NT2/D1 (cell line): ENCODE results near the gene TAF11L4.
"Not testable (repeated sequence)": the region's sequence is repeated elsewhere in the genome, so short reads cannot be mapped to it uniquely, and the experiment has no call there.

Source experiments
- DNase-seq: peaks from one replicate; pipeline ENCODE4 v3.0.0-alpha.2; 2011; ENCODE audit warnings: low read depth, low spot score
- H3K27me3 ChIP-seq: 2 replicates; pipeline ENCODE4 v1.6.0; 2011; ENCODE audit warnings: mild to moderate bottlenecking; ENCODE audit not compliant: insufficient read length, insufficient read depth
- H3K36me3 ChIP-seq: 2 replicates; pipeline ENCODE4 v1.6.1; 2011; ENCODE audit warnings: mild to moderate bottlenecking, low read length, mixed read lengths; ENCODE audit not compliant: insufficient read depth, insufficient read length
- H3K4me1 ChIP-seq: 2 replicates; pipeline ENCODE4 v1.5.1; 2011; ENCODE audit not compliant: insufficient read depth, insufficient read length
- H3K4me3 ChIP-seq: 2 replicates; pipeline ENCODE4 v1.5.1; 2011; ENCODE audit warnings: low read depth; ENCODE audit not compliant: insufficient read length
- H3K9ac ChIP-seq: 2 replicates; pipeline ENCODE4 v1.6.0; 2011; ENCODE audit warnings: low read depth; ENCODE audit not compliant: insufficient read length
- H3K9me3 ChIP-seq: 2 replicates; pipeline ENCODE4 v1.5.1; 2011; ENCODE audit warnings: mild to moderate bottlenecking, low read length; ENCODE audit not compliant: insufficient read depth
- SUZ12 ChIP-seq: IDR thresholded peaks from 2 replicates; pipeline ENCODE4 v1.6.1; 2011; ENCODE audit not compliant: insufficient read length, insufficient read depth; ENCODE audit errors: extremely low read depth
- YY1 ChIP-seq: IDR thresholded peaks from 2 replicates; pipeline ENCODE4 v1.6.1; 2011; ENCODE audit not compliant: insufficient read length, insufficient read depth
- ZNF274 ChIP-seq: IDR thresholded peaks from 2 replicates; pipeline ENCODE4 v1.6.1; 2011; ENCODE audit warnings: mild to moderate bottlenecking, low read depth, low read length

The TAF11L4 gene

DNA sequence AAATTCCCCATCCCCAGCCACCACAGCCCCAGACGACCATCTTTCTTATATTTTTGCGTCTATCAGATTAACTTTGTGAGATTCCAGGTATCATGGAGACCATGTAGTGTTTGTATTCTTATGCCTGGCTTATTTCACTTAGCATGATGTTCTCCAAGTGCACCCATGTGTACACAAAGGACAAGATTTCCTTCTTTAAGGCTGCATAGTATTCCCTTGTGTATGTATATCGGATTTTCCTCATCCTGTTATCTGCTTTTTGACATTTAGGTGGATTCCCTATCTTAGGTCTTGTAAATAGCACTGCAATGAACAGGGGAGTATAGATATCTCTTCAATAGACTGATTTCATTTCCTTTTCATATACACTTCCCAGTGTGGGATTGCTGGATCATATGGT, 28.8 kb upstream of the TAF11L4 start:
- H3K9me3 ChIP-seq: no peaks in the 10 kb centered on the region
- TF ChIP-seq YY1: no peak
- TF ChIP-seq ZNF274: no peak
- TF ChIP-seq SUZ12: no peak
- H3K27me3 ChIP-seq: no peaks in the 10 kb centered on the region
- H3K4me1 ChIP-seq: no peaks in the 10 kb centered on the region
- DNase-seq: no peak
- no peak overlapping the region for H3K4me3 ChIP-seq
- H3K9ac ChIP-seq: no peak overlapping the region
- no peaks in the 10 kb centered on the region for H3K36me3 ChIP-seq

DNA sequence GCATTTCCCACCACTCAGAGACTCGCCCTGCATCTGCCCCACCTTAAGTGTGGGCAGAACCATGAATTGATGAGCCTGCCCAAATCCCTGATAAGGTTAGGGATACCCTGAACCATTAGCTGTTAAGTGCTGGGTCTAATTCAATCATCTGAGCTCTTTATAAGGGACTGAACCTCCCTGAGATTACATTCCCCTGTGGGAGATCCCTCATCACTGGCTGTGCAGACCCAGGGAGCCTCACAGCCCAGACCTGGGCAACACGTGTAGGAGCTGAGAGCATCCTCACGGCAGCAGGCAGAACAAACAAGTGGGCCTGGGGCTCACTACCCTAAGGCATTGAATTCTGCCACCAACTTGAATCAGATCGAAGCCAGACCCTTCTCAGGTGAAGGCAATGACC, 24.2 kb upstream of the TAF11L4 start:
- H3K4me3 ChIP-seq: no peak overlapping the region
- no peaks in the 10 kb centered on the region for H3K9me3 ChIP-seq
- H3K36me3 ChIP-seq: no peaks in the 10 kb centered on the region
- no peaks in the 10 kb centered on the region for H3K4me1 ChIP-seq
- no peak overlapping the region for H3K9ac ChIP-seq
- TF ChIP-seq SUZ12: no peak
- no peak for TF ChIP-seq ZNF274
- no peak for TF ChIP-seq YY1
- H3K27me3 ChIP-seq: no peaks in the 10 kb centered on the region
- no peak for DNase-seq

DNA sequence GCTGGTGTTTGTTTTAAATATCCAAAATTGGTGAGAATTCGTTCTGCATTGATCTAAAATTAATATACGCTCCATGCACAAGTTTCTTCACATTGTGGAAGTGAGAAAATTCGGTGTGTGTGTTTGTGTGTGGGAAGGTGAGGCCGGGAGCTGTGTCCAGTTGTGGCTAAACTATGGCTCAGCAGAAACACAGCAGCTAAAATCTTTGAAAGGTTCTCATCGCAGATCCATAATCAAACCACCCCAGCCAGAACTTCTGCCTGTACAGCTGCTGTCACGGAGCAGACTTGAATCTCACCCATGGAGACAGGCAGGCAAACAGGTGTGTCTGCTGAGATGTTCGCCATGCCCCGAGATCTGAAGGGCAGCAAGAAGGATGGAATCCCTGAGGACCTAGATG, 23.7 kb upstream of the TAF11L4 start, which contains the start of gene TAF11L2:
TSS of gene TAF11L2 (plus strand) at position 301 of the 400 bp plus-strand sequence.
- not testable (repeated sequence) for H3K27me3 ChIP-seq, DNase-seq, H3K9me3 ChIP-seq, H3K9ac ChIP-seq, H3K4me3 ChIP-seq, H3K4me1 ChIP-seq, H3K36me3 ChIP-seq

DNA sequence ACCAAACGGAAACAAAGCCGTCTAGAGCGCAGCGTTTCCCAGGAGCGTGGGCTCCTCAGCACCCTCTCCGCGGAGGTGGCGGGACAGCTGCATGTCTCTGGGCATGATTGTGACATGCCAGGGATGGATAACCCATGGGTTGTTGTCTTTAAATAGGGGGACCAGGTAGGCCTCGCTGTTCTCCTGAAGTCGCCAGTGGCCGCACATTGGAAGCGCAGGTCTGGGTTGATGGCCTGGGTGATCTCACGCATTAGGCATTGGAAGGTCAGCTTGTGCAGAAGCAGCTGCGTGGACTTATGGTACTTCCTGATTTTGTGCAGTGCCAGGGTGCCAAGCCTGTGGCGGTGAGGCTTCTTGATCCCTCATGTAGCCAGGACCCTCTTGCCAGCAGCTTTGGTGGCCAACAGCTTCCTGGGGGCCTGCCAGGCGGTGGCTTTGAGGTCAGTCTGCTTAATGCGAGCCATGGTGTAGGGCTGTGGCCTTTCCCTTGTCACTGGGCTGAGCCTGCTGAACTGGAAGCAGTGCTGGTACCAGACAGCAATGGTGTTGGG, 9.8 kb upstream of the TAF11L4 start:
- Histone ChIP-seq H3K4me1 (no peaks in the 10 kb centered on the region), H3K27me3 (no peaks in the 10 kb centered on the region), H3K9me3 (no peaks in the 10 kb centered on the region), H3K9ac (no peak overlapping the region), H3K4me3 (no peak overlapping the region), H3K36me3 (no peaks in the 10 kb centered on the region)
- DNase-seq: no peak
- TF ChIP-seq YY1 (no peak), SUZ12 (no peak), ZNF274 (no peak)

DNA sequence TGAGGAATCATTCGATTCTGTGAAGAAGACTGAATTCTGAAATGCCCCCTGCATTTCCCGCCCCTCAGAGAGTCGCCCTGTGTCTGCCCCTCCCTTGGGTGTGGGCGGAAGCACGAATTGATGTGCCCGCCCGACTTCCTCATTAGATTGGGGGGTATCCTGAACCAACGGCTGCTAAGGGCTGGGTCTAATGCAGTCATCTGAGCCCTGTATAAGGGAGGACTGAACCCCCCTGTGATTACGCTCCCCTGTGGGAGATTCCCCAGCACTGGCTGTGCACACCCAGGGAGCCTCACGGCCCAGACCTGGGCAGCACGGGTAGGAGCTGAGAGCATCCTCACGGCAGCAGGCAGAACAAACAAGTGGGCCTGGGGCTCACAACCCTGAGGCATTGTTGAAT, 4.1 kb upstream of the TAF11L4 start:
- H3K36me3 ChIP-seq, H3K27me3 ChIP-seq, DNase-seq, H3K9ac ChIP-seq, H3K9me3 ChIP-seq, H3K4me3 ChIP-seq, H3K4me1 ChIP-seq: not testable (repeated sequence)

DNA sequence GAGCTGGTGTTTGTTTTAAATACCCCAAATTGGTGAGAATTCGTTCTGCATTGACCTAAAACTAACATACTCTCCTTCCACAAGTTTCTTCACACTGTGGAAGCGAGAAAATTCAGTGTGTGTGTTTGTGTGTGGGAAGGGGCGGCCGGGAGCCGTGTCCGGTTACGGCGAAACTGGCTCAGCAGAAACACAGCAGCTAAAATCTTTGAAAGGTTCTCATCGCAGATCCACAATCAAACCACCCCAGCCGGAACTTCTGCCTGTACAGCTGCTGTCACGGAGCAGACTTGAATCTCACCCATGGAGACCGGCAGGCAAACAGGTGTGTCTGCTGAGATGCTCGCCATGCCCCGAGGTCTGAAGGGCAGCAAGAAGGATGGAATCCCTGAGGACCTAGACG, 3.5 kb upstream of the TAF11L4 start, which contains the start of gene TAF11L3:
TSS of gene TAF11L3 (plus strand) at position 301 of the 400 bp plus-strand sequence.
- not testable (repeated sequence) for H3K27me3 ChIP-seq, DNase-seq, H3K9ac ChIP-seq, H3K4me3 ChIP-seq, H3K9me3 ChIP-seq, H3K4me1 ChIP-seq, H3K36me3 ChIP-seq

DNA sequence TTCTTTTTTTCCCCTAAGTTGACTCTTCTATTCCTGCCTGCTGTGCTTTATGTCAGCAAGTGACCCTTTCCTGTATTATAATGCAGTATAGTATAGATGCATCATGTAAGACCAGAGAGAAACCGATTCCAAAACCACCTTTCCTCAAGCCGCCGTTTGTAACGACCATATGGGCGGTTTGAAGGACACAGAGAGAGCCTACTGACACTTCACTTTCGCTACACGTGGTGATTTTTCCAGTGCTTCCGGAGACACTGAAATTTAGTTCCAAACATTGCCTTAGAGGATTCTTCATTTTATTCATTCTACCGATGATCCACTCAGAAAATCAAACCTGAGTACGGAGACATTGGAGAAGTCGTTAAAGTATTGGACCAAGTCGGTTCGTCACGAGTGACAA, 2.1 kb upstream of the TAF11L4 start:
- not testable (repeated sequence) for H3K9me3 ChIP-seq, H3K9ac ChIP-seq, DNase-seq

DNA sequence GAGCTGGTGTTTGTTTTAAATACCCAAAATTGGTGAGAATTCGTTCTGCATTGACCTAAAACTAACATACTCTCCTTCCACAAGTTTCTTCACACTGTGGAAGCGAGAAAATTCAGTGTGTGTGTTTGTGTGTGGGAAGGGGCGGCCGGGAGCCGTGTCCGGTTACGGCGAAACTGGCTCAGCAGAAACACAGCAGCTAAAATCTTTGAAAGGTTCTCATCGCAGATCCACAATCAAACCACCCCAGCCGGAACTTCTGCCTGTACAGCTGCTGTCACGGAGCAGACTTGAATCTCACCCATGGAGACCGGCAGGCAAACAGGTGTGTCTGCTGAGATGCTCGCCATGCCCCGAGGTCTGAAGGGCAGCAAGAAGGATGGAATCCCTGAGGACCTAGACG, 3.3 kb downstream of the TAF11L4 start, which contains the start of gene TAF11L5:
TSS of gene TAF11L5 (plus strand) at position 301 of the 400 bp plus-strand sequence.
- H3K9me3 ChIP-seq, H3K4me3 ChIP-seq, H3K27me3 ChIP-seq, H3K36me3 ChIP-seq, DNase-seq, H3K9ac ChIP-seq, H3K4me1 ChIP-seq: not testable (repeated sequence)

More for the DNA sequence above, 2.1 kb upstream of the TAF11L4 start:
- not testable (repeated sequence) for H3K4me3 ChIP-seq, H3K27me3 ChIP-seq, H3K4me1 ChIP-seq, H3K36me3 ChIP-seq

DNA sequence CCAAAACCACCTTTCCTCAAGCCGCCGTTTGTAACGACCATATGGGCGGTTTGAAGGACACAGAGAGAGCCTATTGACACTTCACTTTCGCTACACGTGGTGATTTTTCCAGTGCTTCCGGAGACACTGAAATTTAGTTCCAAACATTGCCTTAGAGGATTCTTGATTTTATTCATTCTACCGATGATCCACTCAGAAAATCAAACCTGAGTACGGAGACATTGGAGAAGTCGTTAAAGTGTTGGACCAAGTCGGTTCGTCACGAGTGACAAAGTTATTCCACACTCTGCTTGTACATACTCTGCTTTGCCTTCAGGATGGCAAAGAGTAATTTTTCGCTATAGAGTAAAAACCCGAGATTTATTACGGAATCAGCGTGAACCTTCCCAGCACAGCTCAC, 4.9 kb downstream of the TAF11L4 start:
- not testable (repeated sequence) for H3K36me3 ChIP-seq, H3K9me3 ChIP-seq, H3K9ac ChIP-seq, H3K4me3 ChIP-seq, H3K27me3 ChIP-seq, H3K4me1 ChIP-seq
- peak; percentile 16 for DNase-seq

DNA sequence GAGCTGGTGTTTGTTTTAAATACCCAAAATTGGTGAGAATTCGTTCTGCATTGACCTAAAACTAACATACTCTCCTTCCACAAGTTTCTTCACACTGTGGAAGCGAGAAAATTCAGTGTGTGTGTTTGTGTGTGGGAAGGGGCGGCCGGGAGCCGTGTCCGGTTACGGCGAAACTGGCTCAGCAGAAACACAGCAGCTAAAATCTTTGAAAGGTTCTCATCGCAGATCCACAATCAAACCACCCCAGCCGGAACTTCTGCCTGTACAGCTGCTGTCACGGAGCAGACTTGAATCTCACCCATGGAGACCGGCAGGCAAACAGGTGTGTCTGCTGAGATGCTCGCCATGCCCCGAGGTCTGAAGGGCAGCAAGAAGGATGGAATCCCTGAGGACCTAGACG, 6.8 kb downstream of the TAF11L4 start, which contains the start of gene TAF11L6:
TSS of gene TAF11L6 (plus strand) at position 301 of the 400 bp plus-strand sequence.
- not testable (repeated sequence) for H3K4me1 ChIP-seq, H3K36me3 ChIP-seq, DNase-seq, H3K9ac ChIP-seq, H3K4me3 ChIP-seq, H3K9me3 ChIP-seq, H3K27me3 ChIP-seq
